Panc1 (cell line): ENCODE results near the gene BCCIP. TPM values are rescaled to one million over a fixed set of nuclear protein-coding genes. Genes with fewer than 3 reads are reported as not detected.

Experiments
- ATAC-seq: fragments of 200-7000 bp; cut with Tn5 transposase; 2 replicates; pipeline ENCODE4 v1.9.1; 2020; ENCODE audit warnings: mild to moderate bottlenecking, moderate library complexity
- BruUV-seq: library from RNA; stranded (reverse); fragments of 400-500 nt; replicated peaks from 2 replicates; lab custom pipeline; 2021; lab: Mats Ljungman, UMichigan
- CTCF ChIA-PET: fragments of 300-600 bp; sonication (Branson Sonifier 250); formaldehyde crosslinking; loops from one replicate; lab custom pipeline; 2022; ENCODE audit warnings: antibody characterized with exemption; lab: Charles Lee
- POLR2A ChIA-PET: fragments of 300-600 bp; sonication (Branson Sonifier 250); formaldehyde crosslinking; loops from one replicate; lab custom pipeline; 2022; ENCODE audit warnings: antibody characterized with exemption; lab: Charles Lee
- DNase-seq: peaks from one replicate; pipeline ENCODE4 v3.0.0-alpha.2; 2010; ENCODE audit warnings: low read depth, low spot score
- H3K27ac ChIP-seq: 2 replicates; pipeline ENCODE4 v1.5.1; 2011; ENCODE audit warnings: mild to moderate bottlenecking, low read length, inconsistent platforms
- H3K27me3 ChIP-seq: fragments of 200-500 bp; sonication (Bioruptor generic); 2 replicates; pipeline ENCODE4 v1.6.0; 2014; ENCODE audit warnings: low read length, inconsistent platforms; ENCODE audit not compliant: control insufficient read depth, insufficient read depth
- H3K36me3 ChIP-seq: fragments of 200-500 bp; sonication (Bioruptor generic); 2 replicates; pipeline ENCODE4 v1.5.1; 2014; ENCODE audit warnings: inconsistent platforms, mild to moderate bottlenecking, low read length, moderate library complexity; ENCODE audit not compliant: control insufficient read depth, insufficient read depth
- H3K4me1 ChIP-seq: 2 replicates; pipeline ENCODE4 v1.5.1; 2011; ENCODE audit warnings: inconsistent platforms, mild to moderate bottlenecking, low read length, moderate library complexity; ENCODE audit not compliant: control insufficient read depth, insufficient read depth
- H3K4me3 ChIP-seq, 2 experiments: 2 replicates each; pipeline ENCODE4 v1.5.1; 2011 to 2012; ENCODE audit warnings: low read depth in 2 of 2, low read length in 2 of 2, mild to moderate bottlenecking in 2 of 2, inconsistent platforms in 1 of 2, moderate library complexity in 1 of 2
- H3K9me3 ChIP-seq: fragments of 200-500 bp; sonication (Bioruptor generic); 2 replicates; pipeline ENCODE4 v1.5.1; 2014; ENCODE audit warnings: low read depth, mild to moderate bottlenecking, inconsistent platforms, low read length, moderate library complexity; ENCODE audit not compliant: control insufficient read depth, insufficient read depth
- CTCF ChIP-seq: fragments of 450-650 bp; IDR thresholded peaks from 2 replicates; pipeline ENCODE4 v1.5.1; 2017; ENCODE audit warnings: mild to moderate bottlenecking
- POLR2AphosphoS5 ChIP-seq: IDR thresholded peaks from 2 replicates; pipeline ENCODE4 v1.6.1; 2012; ENCODE audit warnings: mild to moderate bottlenecking, low read depth, low read length, moderate library complexity
- REST ChIP-seq, 2 experiments: IDR thresholded peaks; 2 replicates each; pipeline ENCODE4 v1.6.1; 2011 to 2012; ENCODE audit warnings: low read depth in 2 of 2, control low read depth in 1 of 2, low read length in 1 of 2, mild to moderate bottlenecking in 1 of 2, moderate library complexity in 1 of 2; ENCODE audit not compliant: insufficient read depth in 1 of 2
- SIN3A ChIP-seq: IDR thresholded peaks from 2 replicates; pipeline ENCODE4 v1.6.1; 2012; ENCODE audit warnings: low read depth, mild to moderate bottlenecking, low read length, moderate library complexity, borderline replicate concordance; ENCODE audit not compliant: insufficient read depth
- TCF7L2 ChIP-seq: IDR thresholded peaks from 2 replicates; pipeline ENCODE4 v1.6.1; 2011; ENCODE audit warnings: mild to moderate bottlenecking, low read depth, low read length, inconsistent platforms
- in situ Hi-C: cut with HindIII; loops from 2 replicates; pipeline ENCODE4 v1.10.0; 2016; ENCODE audit warnings: low sequenced_read_pairs, low pct_unique_long_range_greater_than_20kb
- intact Hi-C: fragments of 100-400 bp; cut with micrococcal nuclease; formaldehyde crosslinking; loops from one replicate; pipeline ENCODE4 v1.10.0; 2022; ENCODE audit not compliant: unreplicated experiment
- microRNA-seq: library from miRNA; unstranded; fragments of <30 nt; microRNA quantifications from one replicate; pipeline ENCODE4 v1.1.0, GENCODE V29; 2020; ENCODE audit not compliant: unreplicated experiment
- total RNA-seq: library from RNA; stranded (reverse); gene quantifications from one replicate; pipeline ENCODE4 v1.2.1, GENCODE V29; 2021; ENCODE audit not compliant: unreplicated experiment

BCCIP gene
- total RNA-seq, 1 experiment from 2014 or later: 123 TPM

GRCh38 chr10:125882596-125882995 lies 59.2 kb downstream of the BCCIP start:
- no TSS peak for BruUV-seq
- Histone ChIP-seq H3K4me3 (no peak overlapping the region), H3K9me3 (no peaks in the 10 kb centered on the region), H3K27me3 (no peaks in the 10 kb centered on the region), H3K36me3 (peaks cover 8% of the 10 kb centered on the region; the same call in 1 of the 2 replicates), H3K27ac (peak overlapping the region; percentile 97), H3K4me1 (peaks cover 68% of the 10 kb centered on the region)
- ChIA-PET CTCF (interaction anchor here (0.7 kb wide), 1 partner anchor 14 kb away, joined by 3 read pairs; no protein-coding TSS in a partner anchor), POLR2A (interaction anchor here (1.1 kb wide), 2 partner anchors 9 to 15 kb away, joined by 3 read pairs; no protein-coding TSS in a partner anchor)
- DNase-seq (no peak), ATAC-seq (no peak)
- TF ChIP-seq SIN3A (no peak), POLR2AphosphoS5 (no peak), CTCF (no peak), TCF7L2 (no peak), REST (IDR thresholded peaks at IDR 0.05; ENCODE audit: insufficient read depth in 1 of 2, low read depth in 2 of 2, low read length in 1 of 2) (no peak)
- intact Hi-C loops (no loop called here), in situ Hi-C loops (no loop called here)

- DNase-seq: no peak
- no peak for ATAC-seq
- H3K36me3 ChIP-seq: peaks cover 8% of the 10 kb centered on the region; the same call in 1 of the 2 replicates
- no peaks in the 10 kb centered on the region for H3K27me3 ChIP-seq
- H3K4me3 ChIP-seq: no peak overlapping the region
- ChIA-PET POLR2A (interaction anchor here (1.1 kb wide), 2 partner anchors 8 to 14 kb away, joined by 3 read pairs; no protein-coding TSS in a partner anchor), CTCF (interaction anchor here (0.7 kb wide), 1 partner anchor 14 kb away, joined by 3 read pairs; no protein-coding TSS in a partner anchor)
- H3K4me1 ChIP-seq: peaks cover 67% of the 10 kb centered on the region
- no peak for TF ChIP-seq CTCF
- in situ Hi-C loops (no loop called here), intact Hi-C loops (no loop called here)
- no TSS peak for BruUV-seq
- H3K27ac ChIP-seq: peak overlapping the region; percentile 97
- H3K9me3 ChIP-seq: no peaks in the 10 kb centered on the region
Measured at GRCh38 chr10:125883211-125883610, 59.9 kb downstream of the BCCIP start.

Small RNAs within 50 kb of the gene (microRNA-seq; reads per million reads assigned to microRNA genes)
- 0.95 reads per million for gene MIR4484

Other genes with a start within 250 kb of the BCCIP start
- not detected for gene TEX36, start 140.4 kb upstream of the BCCIP start, total RNA-seq
- gene EDRF1, start 103.8 kb upstream of the BCCIP start, total RNA-seq: 36.3 TPM
- gene MMP21, start 47.7 kb upstream of the BCCIP start, total RNA-seq: not detected
- 103 TPM for gene UROS, start 288 bp upstream of the BCCIP start, total RNA-seq
- 117 TPM for gene DHX32, start 57.7 kb downstream of the BCCIP start, total RNA-seq
- 19.1 TPM for gene FANK1, start 73.0 kb downstream of the BCCIP start, total RNA-seq